ENCODE measurements around the gene MTARC2.

- TF ChIP-seq EP300 (IDR thresholded peaks at IDR 0.05) (no peak), POLR2A (IDR thresholded peaks at IDR 0.05) (no peak), POLR2AphosphoS5 (IDR thresholded peaks at IDR 0.05) (no peak)
- TF ChIP-seq, protein P1, sequence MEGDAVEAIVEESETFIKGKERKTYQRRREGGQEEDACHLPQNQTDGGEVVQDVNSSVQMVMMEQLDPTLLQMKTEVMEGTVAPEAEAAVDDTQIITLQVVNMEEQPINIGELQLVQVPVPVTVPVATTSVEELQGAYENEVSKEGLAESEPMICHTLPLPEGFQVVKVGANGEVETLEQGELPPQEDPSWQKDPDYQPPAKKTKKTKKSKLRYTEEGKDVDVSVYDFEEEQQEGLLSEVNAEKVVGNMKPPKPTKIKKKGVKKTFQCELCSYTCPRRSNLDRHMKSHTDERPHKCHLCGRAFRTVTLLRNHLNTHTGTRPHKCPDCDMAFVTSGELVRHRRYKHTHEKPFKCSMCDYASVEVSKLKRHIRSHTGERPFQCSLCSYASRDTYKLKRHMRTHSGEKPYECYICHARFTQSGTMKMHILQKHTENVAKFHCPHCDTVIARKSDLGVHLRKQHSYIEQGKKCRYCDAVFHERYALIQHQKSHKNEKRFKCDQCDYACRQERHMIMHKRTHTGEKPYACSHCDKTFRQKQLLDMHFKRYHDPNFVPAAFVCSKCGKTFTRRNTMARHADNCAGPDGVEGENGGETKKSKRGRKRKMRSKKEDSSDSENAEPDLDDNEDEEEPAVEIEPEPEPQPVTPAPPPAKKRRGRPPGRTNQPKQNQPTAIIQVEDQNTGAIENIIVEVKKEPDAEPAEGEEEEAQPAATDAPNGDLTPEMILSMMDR (IDR thresholded peaks at IDR 0.05): no peak
These were observed 71.4 kb downstream of the MTARC2 start for GRCh38 chr1:220819467-220820026.

All from stomach (tissue), 4 donors.